SK-N-SH (cell line): ENCODE results near the gene FRS2. TPM values are rescaled to one million over a fixed set of nuclear protein-coding genes. Genes with fewer than 3 reads are reported as not detected.

Source experiments
- CTCF ChIA-PET: fragments of 300-600, 350-600 bp; formaldehyde crosslinking; extraction: SDS; loops from one replicate; lab custom pipeline; 2021; lab: Yijun Ruan, JAX
- POLR2A ChIA-PET: fragments of 350-600 bp; sonication (Branson Sonifier 250); formaldehyde crosslinking; extraction: SDS; loops from one replicate; lab custom pipeline; 2020; ENCODE audit warnings: antibody characterized with exemption, inconsistent platforms; lab: Yijun Ruan, JAX
- DNase-seq: peaks from one replicate; pipeline ENCODE4 v3.0.0; 2012
- H2AFZ ChIP-seq: fragments of 200-600 bp; sonication (generic); 2 replicates; pipeline ENCODE4 v1.8.1; 2016; ENCODE audit warnings: antibody characterized with exemption, mild to moderate bottlenecking, low read depth
- H3F3A ChIP-seq: fragments of 200-600 bp; sonication (generic); replicated peaks from 2 replicates; pipeline ENCODE3; 2016; ENCODE audit warnings: antibody characterized with exemption, mild to moderate bottlenecking; ENCODE audit not compliant: insufficient read depth
- H3K27ac ChIP-seq, 2 experiments: fragments of 200-500 bp in 1 of 2; fragments of 200-600 bp in 1 of 2; sonication (Bioruptor generic) in 1 of 2; sonication (generic), shearing (Covaris generic) in 1 of 2; 2 replicates each; pipeline versions ENCODE4 v1.5.1 to v1.6.1; 2014 to 2016; ENCODE audit warnings: low read depth in 2 of 2, inconsistent platforms in 1 of 2, low read length in 1 of 2, mild to moderate bottlenecking in 1 of 2, mixed read lengths in 1 of 2
- H3K27me3 ChIP-seq: fragments of 200-600 bp; sonication (generic), shearing (Covaris generic); 2 replicates; pipeline ENCODE4 v1.6.1; 2016; ENCODE audit warnings: mixed run types; ENCODE audit not compliant: insufficient read depth
- H3K36me3 ChIP-seq, 2 experiments: fragments of 200-500 bp in 1 of 2; fragments of 200-600 bp in 1 of 2; sonication (Bioruptor generic) in 1 of 2; sonication (generic) in 1 of 2; replicated peaks in 1 of 2; 2 replicates each; pipeline versions ENCODE3 to v1.5.1; 2014 to 2016; ENCODE audit warnings: low read length in 1 of 2, mild to moderate bottlenecking in 1 of 2; ENCODE audit not compliant: insufficient read depth in 2 of 2, control insufficient read depth in 1 of 2
- H3K4me1 ChIP-seq, 2 experiments: fragments of 200-500 bp in 1 of 2; fragments of 200-600 bp in 1 of 2; sonication (Bioruptor generic) in 1 of 2; sonication (generic), shearing (Covaris generic) in 1 of 2; 2 replicates each; pipeline versions ENCODE4 v1.5.1 to v1.6.1; 2014 to 2016; ENCODE audit warnings: low read depth in 1 of 2, low read length in 1 of 2, mixed run types in 1 of 2; ENCODE audit not compliant: insufficient read depth in 2 of 2, control insufficient read depth in 1 of 2
- H3K4me2 ChIP-seq: fragments of 200-600 bp; sonication (generic), shearing (Covaris generic); 2 replicates; pipeline ENCODE4 v1.6.1; 2017; ENCODE audit warnings: mixed run types
- H3K4me3 ChIP-seq, 2 experiments: fragments of 200-500 bp in 1 of 2; fragments of 200-600 bp in 1 of 2; sonication (Bioruptor generic) in 1 of 2; sonication (generic), shearing (Covaris generic) in 1 of 2; 2 replicates each; pipeline versions ENCODE4 v1.5.1 to v1.8.1; 2014 to 2016; ENCODE audit warnings: low read depth in 2 of 2, inconsistent platforms in 1 of 2, low read length in 1 of 2, mild to moderate bottlenecking in 1 of 2, mixed read lengths in 1 of 2, moderate library complexity in 1 of 2
- H3K79me2 ChIP-seq: fragments of 200-600 bp; sonication (generic); 2 replicates; pipeline ENCODE4 v1.8.1; 2017; ENCODE audit warnings: mild to moderate bottlenecking; ENCODE audit not compliant: insufficient read depth
- H3K9ac ChIP-seq: fragments of 200-600 bp; sonication (generic); 2 replicates; pipeline ENCODE4 v1.6.1; 2017; ENCODE audit warnings: mixed run types
- H3K9me2 ChIP-seq: fragments of 200-600 bp; sonication (generic); 2 replicates; pipeline ENCODE4 v1.6.1; 2017; ENCODE audit warnings: mixed run types
- H3K9me3 ChIP-seq: fragments of 200-600 bp; sonication (generic); 2 replicates; pipeline ENCODE4 v1.6.1; 2017; ENCODE audit warnings: mixed run types, mild to moderate bottlenecking, moderate library complexity
- H4K20me1 ChIP-seq: fragments of 200-600 bp; sonication (generic); 2 replicates; pipeline ENCODE4 v1.6.1; 2017; ENCODE audit warnings: mild to moderate bottlenecking, mixed run types; ENCODE audit not compliant: insufficient read depth
- FOXM1 ChIP-seq: IDR thresholded peaks from 2 replicates; pipeline ENCODE4 v1.4.0; 2012; ENCODE audit warnings: low read depth, mild to moderate bottlenecking
- JUND ChIP-seq: IDR thresholded peaks from 2 replicates; pipeline ENCODE4 v1.4.0; 2012
- POLR2AphosphoS5 ChIP-seq: IDR thresholded peaks from 2 replicates; pipeline ENCODE4 v1.6.1; 2012; ENCODE audit warnings: low read depth, low read length
- RAD21 ChIP-seq: IDR thresholded peaks from 2 replicates; pipeline ENCODE4 v1.6.1; 2012; ENCODE audit warnings: mild to moderate bottlenecking, low read length
- RCOR1 ChIP-seq: fragments of 150-350 bp; IDR thresholded peaks from 2 replicates; pipeline ENCODE4 v1.6.1; 2017; ENCODE audit warnings: antibody characterized with exemption, low read length
- SMC3 ChIP-seq: IDR thresholded peaks from 2 replicates; pipeline ENCODE4 v1.6.1; 2012; ENCODE audit warnings: low read depth, low read length, improper control_type of control experiment
- TCF12 ChIP-seq: IDR thresholded peaks from 2 replicates; pipeline ENCODE4 v1.4.0; 2012
- TEAD4 ChIP-seq: IDR thresholded peaks from 2 replicates; pipeline ENCODE4 v1.4.0; 2012; ENCODE audit warnings: mild to moderate bottlenecking, borderline replicate concordance; ENCODE audit not compliant: insufficient read depth
- WGBS: methylation state at CpG from one replicate; pipeline ENCODE4 v1.1.6; 2017; ENCODE audit warnings: low lambda C conversion rate; 5-methylcytosine and 5-hydroxymethylcytosine counted together
- polyA plus RNA-seq, 3 experiments: library from polyadenylated mRNA; depleted of rRNA; stranded (reverse); fragments of >200 nt; gene quantifications; 2 replicates each; pipeline ENCODE4 v1.2.3, GENCODE V29; 2012
- TF ChIP-seq, protein P1 (sequence below): IDR thresholded peaks from 2 replicates; pipeline ENCODE4 v1.6.1; 2012; ENCODE audit warnings: mild to moderate bottlenecking, low read depth, low read length, moderate library complexity

FRS2 gene
- polyA plus RNA-seq, 1 of the 3 experiments (the other 2 are of a cell fraction), result 7.1 TPM

GRCh38 chr12:69514111-69514510, 43.9 kb downstream of the FRS2 start:
- POLR2A ChIA-PET, result interaction anchor here (0.6 kb wide), 1 partner anchor 711 kb away, joined by 4 read pairs; no protein-coding TSS in a partner anchor
- H3K27ac ChIP-seq, result peak overlapping the region; percentile 6 to 66; a peak in 1 of 4 replicates
- 100% methylated on average over 1 of the region's 2 CpGs for WGBS
- no peak overlapping the region for H3K9ac ChIP-seq
- H3K4me3 ChIP-seq, result no peak overlapping the region
- H3K27me3 ChIP-seq, result no peaks in the 10 kb centered on the region
- peaks cover 29% of the 10 kb centered on the region for H3F3A ChIP-seq
- TF ChIP-seq RCOR1 (no peak), SMC3 (no peak), JUND (no peak), TCF12 (no peak), TEAD4 (no peak), RAD21 (no peak)
- TF ChIP-seq, protein P1, sequence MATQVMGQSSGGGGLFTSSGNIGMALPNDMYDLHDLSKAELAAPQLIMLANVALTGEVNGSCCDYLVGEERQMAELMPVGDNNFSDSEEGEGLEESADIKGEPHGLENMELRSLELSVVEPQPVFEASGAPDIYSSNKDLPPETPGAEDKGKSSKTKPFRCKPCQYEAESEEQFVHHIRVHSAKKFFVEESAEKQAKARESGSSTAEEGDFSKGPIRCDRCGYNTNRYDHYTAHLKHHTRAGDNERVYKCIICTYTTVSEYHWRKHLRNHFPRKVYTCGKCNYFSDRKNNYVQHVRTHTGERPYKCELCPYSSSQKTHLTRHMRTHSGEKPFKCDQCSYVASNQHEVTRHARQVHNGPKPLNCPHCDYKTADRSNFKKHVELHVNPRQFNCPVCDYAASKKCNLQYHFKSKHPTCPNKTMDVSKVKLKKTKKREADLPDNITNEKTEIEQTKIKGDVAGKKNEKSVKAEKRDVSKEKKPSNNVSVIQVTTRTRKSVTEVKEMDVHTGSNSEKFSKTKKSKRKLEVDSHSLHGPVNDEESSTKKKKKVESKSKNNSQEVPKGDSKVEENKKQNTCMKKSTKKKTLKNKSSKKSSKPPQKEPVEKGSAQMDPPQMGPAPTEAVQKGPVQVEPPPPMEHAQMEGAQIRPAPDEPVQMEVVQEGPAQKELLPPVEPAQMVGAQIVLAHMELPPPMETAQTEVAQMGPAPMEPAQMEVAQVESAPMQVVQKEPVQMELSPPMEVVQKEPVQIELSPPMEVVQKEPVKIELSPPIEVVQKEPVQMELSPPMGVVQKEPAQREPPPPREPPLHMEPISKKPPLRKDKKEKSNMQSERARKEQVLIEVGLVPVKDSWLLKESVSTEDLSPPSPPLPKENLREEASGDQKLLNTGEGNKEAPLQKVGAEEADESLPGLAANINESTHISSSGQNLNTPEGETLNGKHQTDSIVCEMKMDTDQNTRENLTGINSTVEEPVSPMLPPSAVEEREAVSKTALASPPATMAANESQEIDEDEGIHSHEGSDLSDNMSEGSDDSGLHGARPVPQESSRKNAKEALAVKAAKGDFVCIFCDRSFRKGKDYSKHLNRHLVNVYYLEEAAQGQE, result no peak
- TF ChIP-seq, all 33 proteins: peak for 0
- H3K36me3 ChIP-seq, result peaks cover 0 to 5% of the 10 kb centered on the region in 2 experiments
- H3K79me2 ChIP-seq, result peaks cover 94% of the 10 kb centered on the region
- no peak overlapping the region for H2AFZ ChIP-seq
- peaks cover 24 to 32% of the 10 kb centered on the region in 2 experiments for H3K4me1 ChIP-seq
- H3K4me2 ChIP-seq, result no peak overlapping the region
- H3K9me3 ChIP-seq, result no peaks in the 10 kb centered on the region
- CTCF ChIA-PET, result interaction anchor here (0.9 to 1.3 kb wide), 2 partner anchors 57 to 92 kb away, joined by 3 to 4 read pairs; no protein-coding TSS in a partner anchor
- H3K9me2 ChIP-seq, result no peaks in the 10 kb centered on the region
- peaks cover 30% of the 10 kb centered on the region for H4K20me1 ChIP-seq
- no peak for DNase-seq

- POLR2A ChIA-PET, result interaction anchor here (0.6 kb wide), 1 partner anchor 711 kb away, joined by 4 read pairs; no protein-coding TSS in a partner anchor
These were observed 44.7 kb downstream of the FRS2 start for GRCh38 chr12:69514845-69515244.

More at GRCh38 chr12:69514845-69515244, 44.7 kb downstream of the FRS2 start:
- Histone ChIP-seq H3K36me3 (peaks cover 0 to 5% of the 10 kb centered on the region in 2 experiments), H3K4me1 (peaks cover 17 to 29% of the 10 kb centered on the region in 2 experiments), H3F3A (peaks cover 22% of the 10 kb centered on the region), H3K9me2 (no peaks in the 10 kb centered on the region), H2AFZ (no peak overlapping the region), H3K4me2 (no peak overlapping the region), H3K9ac (no peak overlapping the region), H3K27me3 (no peaks in the 10 kb centered on the region), H3K79me2 (peaks cover 97% of the 10 kb centered on the region), H3K9me3 (no peaks in the 10 kb centered on the region), H3K27ac (no peak overlapping the region; a peak in 1 of 4 replicates), H3K4me3 (no peak overlapping the region), H4K20me1 (peaks cover 34% of the 10 kb centered on the region)
- TF ChIP-seq RAD21 (no peak), TCF12 (no peak), JUND (no peak), FOXM1 (no peak), POLR2AphosphoS5 (no peak)
- TF ChIP-seq, protein P1, result no peak
- CTCF ChIA-PET, result interaction anchor here (0.6 to 1.3 kb wide), 3 partner anchors 56 to 359 kb away, joined by 3 to 4 read pairs (median 3); no protein-coding TSS in a partner anchor
- DNase-seq, result no peak
